Measurements from ENCODE around the gene NCKAP5.

GRCh38 chr2:132984731-132985130 lies 583.5 kb downstream of the NCKAP5 start:
- no peak for TF ChIP-seq POLR2AphosphoS5 (IDR thresholded peaks at IDR 0.05; ENCODE audit: insufficient read depth in 1 of 2, low read depth in 1 of 2)
- TF ChIP-seq CTCF (IDR thresholded peaks at IDR 0.05), result no peak

All from vagina (tissue), 2 donors.